GM18858 (cell line): ENCODE measurements around the gene FIBCD1.
"Not testable (repeated sequence)": the region's sequence is repeated elsewhere in the genome, so short reads cannot be mapped to it uniquely, and the experiment has no call there.

Experiments
- ATAC-seq: cut with Tn5 transposase; IDR thresholded peaks from one replicate; pipeline ENCODE4 v1.9.1; 2021; ENCODE audit not compliant: unreplicated experiment

Gene FIBCD1

DNA sequence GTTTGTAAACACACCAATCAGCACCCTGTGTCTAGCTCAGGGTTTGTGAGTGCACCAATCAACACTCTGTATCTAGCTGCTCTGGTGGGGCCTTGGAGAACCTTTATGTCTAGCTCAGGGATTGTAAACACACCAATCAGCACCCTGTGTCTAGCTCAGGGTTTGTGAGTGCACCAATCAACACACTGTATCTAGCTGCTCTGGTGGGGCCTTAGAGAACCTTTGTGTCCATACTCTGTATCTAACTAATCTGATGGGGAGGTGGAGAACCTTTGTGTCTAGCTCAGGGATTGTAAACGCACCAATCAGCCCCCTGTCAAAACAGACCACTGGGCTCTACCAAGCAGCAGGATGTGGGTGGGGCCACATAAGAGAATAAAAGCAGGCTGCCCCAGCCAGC, 28.4 kb downstream of the FIBCD1 start:
- not testable (repeated sequence) for ATAC-seq

DNA sequence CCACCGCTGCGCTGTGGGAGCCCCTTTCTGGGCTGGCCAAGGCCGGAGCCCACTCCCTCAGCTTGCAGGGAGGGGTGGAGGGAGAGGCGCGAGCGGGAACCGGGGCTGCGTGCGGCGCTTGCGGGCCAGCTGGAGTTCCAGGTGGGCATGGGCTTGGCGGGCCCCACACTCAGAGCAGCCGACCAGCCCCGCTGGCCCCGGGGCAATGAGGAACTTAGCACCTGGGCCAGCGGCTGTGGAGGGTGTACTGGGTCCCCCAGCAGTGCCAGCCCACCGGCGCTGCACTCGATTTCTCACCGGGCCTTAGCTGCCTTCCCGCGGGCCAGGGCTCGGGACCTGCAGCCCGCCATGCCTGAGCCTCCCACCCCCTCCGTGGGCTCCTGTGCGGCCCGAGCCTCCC, 29.0 kb downstream of the FIBCD1 start:
- ATAC-seq, result not testable (repeated sequence)

DNA sequence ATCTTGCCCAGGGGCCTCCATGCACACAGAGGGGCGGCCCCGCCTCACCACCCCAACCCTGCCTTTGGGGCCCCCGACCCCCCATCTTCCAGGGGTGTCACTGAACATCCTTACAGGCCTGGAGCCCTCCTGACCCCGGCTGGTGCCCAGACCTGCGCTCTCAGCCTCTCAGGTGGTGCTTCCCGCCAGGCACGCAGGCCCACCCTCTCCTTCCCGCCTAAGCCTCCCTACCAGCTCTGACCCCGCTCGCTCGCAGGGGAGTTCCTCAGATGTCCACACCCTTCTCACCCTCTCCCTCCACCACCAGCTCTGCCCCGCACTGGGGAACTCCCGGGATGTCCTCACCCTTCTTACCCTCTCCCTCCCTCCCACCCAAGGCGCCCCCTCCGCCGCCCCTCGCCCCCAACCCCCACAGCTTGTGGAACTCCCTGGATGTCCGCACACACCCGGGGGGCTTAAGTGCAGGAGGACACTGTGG, 30.1 kb downstream of the FIBCD1 start:
- ATAC-seq, result no peak

- ATAC-seq, result no peak
Measured at GRCh38 chr9:130908146-130908877, 30.7 kb downstream of the FIBCD1 start.

DNA sequence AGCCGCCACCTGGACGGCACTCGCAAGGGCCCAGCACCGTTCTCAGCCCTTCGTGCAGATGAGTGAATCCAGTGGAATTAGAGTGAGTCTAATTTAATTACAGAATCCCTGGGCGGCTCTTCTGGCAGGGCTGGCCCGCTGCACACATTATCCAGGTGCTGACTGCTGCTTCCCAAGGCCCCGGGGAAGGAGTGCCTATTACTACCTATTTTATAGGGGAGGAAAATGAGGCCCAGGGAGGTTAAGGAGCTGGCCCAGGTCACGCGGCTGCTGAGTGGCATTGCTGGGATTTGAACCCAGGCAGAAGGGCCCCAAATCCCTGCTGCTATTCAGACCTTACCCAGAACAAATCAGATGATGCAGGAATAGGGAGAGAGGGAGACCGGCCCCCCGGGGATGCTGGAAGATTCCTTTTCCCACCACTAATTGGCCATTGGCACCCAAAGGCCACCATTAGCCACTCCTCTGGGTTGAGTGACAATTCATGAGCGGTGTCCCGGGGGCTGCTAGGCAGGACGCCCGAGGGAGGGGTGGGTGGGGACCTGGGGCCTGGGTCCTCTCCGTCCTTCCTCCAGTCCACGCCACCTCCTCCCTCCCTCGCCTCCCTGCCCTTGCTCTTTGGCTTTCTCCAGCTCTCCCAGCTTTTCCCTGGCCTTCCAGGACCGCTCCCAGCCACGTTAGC, 32.2 kb downstream of the FIBCD1 start:
- no peak for ATAC-seq

DNA sequence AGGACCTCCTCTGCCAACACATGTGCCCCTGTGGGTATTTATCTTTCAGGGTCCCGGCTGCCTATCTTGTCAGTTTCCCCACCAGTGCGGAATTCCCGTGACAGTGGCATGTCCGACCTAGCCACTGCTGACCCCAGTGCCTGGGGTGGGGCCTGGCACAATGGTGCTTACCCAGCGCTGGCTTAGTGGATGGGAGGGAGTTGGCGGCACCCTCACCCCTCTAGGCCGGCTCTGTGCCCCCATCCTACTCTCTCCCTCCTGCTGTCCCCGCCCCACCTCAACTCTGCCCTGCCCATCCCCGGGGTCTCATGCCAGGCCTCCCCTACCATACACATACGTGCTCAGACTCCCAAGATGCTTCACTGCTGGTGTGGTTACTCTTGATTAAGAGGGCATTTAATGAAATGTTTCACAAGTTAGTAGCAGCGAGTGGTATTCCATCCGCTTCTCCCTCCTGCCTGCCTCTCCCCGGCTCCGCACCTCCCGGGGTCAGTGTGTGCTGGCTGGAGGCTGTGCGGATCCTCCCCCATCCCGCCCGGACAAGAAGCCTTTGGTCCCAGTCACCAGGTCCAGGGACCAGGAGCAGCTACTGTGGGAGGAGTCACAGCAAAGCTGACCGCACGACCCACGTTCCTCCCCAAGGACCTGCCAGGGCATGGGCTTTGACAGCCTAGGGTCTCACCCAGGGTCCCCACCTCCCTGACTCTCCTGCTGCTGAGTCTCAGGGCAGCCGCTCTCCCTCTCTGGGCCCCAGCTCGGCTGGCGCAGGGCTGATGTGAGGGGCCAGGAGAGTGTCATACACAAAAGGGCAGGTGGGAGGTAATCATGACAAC, 32.9 kb downstream of the FIBCD1 start:
- no peak for ATAC-seq

- no peak for ATAC-seq
Measured at GRCh38 chr9:130905125-130905901, 33.7 kb downstream of the FIBCD1 start.

DNA sequence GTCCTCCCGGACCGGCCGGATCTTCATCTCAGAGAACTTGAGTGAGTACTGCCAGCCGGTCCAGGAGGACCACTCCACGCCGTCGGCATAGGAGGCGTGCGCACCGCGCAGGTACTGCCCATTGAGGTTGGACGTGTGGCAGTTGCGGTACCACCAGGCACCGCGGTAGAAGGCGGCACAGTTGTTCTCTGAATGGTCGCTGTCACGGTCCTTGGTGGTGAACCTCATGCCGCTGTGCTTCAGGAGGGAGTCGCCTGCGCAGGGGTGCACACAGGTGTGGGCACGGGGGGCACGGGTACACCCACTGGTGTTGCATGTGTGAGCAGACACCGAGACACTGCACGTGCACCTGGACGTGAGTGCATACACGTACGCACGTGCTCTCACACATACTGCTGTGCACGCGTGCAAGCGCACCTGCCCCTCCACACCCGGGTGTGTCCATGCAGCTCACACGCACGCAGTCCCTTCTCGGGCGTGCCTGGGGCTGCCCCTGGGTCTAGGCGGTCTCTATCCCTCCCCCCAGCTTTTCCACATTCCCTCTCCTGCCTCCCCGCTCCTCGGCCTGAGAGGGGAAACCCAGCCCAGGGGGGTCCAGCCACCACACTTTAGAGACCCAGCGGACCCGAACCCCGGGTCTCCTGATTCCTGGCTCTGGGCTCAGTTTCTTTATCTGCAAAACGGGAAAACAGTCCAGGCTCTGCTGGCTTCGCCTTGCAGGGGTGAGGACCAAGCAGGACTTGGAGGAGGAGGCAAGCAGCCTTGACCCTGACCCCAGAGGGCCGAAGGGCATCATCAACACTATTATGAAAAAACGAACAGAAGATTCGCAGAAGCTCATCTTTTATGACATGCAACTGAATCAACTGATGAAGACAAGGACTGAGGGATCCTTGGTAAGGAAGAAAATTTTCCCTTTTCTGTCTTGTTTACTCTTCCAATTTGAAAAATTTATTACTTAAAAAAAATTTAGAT, 34.7 kb downstream of the FIBCD1 start:
- ATAC-seq, result no peak

- no peak for ATAC-seq
Measured at GRCh38 chr9:130903194-130904069, 35.6 kb downstream of the FIBCD1 start.

GRCh38 chr9:130902204-130903185, 36.6 kb downstream of the FIBCD1 start:
- no peak for ATAC-seq

- ATAC-seq, result no peak
Measured at GRCh38 chr9:130901498-130902203, 37.4 kb downstream of the FIBCD1 start.

DNA sequence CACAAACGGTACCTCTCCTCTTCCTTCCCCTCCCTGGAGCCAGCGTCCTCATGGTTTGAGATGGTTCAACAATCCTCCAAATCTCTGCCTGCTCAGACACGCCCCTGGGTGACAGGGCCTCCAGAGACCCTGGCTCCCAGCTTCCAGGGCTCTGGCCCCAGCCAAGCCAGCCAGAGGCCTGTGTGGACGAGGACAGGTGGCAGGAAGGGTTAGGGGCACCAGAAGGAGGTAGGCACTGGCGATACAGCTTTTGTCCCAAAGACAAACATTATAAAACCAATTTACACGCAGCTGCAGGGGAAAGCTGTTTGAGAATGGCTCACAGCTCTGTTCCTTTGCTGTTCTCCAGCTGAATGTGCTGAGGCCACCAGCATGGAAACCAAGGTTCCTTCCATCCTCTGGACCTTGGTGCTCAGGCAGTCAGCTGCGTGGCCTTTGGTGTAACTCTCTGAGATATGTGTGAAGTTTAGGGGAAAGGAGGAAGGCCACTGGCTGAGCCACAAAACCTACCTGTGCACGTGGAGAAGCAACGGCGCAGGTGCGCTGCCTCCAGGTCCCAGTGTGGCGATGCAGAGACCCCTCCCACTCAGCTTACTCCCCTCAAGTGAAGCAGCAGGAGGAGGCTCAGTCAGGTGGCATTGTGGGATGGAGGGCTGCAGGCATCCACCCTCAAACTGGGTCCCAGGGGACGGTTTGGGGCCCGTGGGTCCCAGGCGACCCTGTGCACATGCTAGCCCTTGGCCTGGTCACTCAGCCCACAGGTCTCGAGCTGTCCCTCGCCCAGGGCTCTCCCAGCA, 38.1 kb downstream of the FIBCD1 start:
- no peak for ATAC-seq

DNA sequence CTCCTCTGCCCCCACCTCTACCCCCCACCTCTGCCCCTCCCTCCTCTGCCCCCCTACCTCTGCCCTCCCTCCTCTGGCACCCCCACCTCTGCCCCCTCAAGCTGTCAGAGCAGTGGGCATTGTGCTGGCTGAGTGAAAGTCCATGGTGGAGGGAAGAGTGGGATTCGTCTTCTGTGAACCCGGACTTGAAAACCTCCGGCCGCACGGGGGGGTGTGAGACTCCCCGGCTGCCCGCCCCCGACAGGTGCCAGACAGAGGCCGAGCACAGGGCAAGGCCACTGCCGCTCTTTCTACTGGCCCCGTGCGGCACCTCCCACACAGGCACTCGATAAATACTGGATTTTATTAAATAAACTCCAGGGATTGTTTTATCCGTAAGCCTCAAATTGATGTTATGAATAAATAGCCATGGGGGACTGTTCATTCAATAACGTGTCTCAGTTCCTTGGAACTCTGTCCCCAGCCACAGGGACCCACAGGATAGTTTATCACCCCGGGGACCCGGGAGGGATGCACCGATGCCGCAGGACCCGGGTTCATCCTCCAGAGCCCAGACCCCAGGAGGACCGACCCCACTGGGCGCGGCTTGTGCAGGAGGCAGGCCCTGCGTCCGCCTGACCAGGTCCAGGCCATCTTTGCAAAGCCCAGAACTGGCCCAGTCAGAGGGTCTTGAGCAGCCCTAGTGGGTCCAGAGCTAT, 39.8 kb downstream of the FIBCD1 start:
- ATAC-seq, result no peak

DNA sequence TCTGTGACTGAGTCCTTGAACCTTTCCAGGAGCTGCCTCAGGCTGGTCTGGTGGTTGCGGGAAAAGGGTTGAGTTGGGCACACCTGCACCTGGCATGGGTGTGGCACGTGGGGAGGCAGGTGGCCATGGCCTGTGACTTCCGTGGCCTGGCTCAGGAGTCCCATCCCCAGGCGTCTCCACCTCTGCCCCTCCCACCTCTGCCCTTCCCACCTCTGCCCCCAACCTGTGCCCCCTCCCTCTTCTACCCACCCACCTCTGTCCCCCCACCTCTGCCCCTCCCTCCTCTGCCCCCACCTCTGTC, 40.5 kb downstream of the FIBCD1 start:
- no peak for ATAC-seq

DNA sequence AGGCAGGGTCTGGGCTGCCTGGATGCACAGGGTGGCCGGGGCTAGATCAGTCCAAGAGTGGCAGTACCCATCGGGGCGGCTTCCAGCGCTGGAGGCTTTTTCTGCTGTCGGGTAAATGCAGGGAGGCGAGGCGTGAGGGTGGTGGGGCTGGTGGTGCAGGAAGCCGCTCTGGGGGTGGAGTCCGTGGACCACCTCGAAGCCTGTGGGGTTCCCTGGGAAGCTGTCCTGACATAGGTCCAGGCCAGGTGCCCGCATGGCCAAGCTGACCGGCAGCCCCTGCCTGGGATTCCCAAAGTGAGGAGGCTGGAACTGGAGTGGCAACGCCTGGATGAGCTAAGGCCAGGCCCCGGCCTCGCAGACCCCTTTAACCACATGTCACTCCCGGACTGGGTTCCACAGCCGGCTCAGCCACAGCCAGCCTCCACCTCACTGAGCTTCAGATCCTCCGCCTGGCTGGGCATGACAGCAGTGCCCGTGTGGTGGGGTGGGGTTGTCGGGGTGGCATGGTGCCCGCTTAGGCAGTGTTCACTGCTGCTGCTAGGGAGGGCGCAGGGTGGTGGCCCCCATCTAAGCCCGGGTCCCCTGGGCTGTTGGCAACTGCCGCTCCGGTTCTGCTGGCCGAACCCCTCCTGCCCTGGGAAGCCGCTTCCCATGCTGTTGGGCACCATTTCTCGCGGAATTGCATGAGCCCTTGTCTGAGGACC, 41.0 kb downstream of the FIBCD1 start:
- ATAC-seq, result no peak
